BLaER1 (cell line): ENCODE results near the gene NINJ1.
"Not testable (repeated sequence)": the region's sequence is repeated elsewhere in the genome, so short reads cannot be mapped to it uniquely, and the experiment has no call there.

Experiments
- H3K27ac ChIP-seq: shearing (Covaris generic); formaldehyde crosslinking; 2 replicates; pipeline ENCODE4 v1.8.1; 2022
- H3K27me3 ChIP-seq: shearing (Covaris generic); formaldehyde crosslinking; 2 replicates; pipeline ENCODE4 v1.8.1; 2022
- H3K36me3 ChIP-seq: shearing (Covaris generic); formaldehyde crosslinking; 2 replicates; pipeline ENCODE4 v1.8.1; 2022
- H3K4me1 ChIP-seq: shearing (Covaris generic); formaldehyde crosslinking; 2 replicates; pipeline ENCODE4 v1.8.1; 2022
- H3K4me2 ChIP-seq: shearing (Covaris generic); formaldehyde crosslinking; 2 replicates; pipeline ENCODE4 v1.8.1; 2022
- H3K4me3 ChIP-seq: shearing (Covaris generic); formaldehyde crosslinking; 2 replicates; pipeline ENCODE4 v1.8.1; 2022
- H3K9ac ChIP-seq: shearing (Covaris generic); formaldehyde crosslinking; 2 replicates; pipeline ENCODE4 v1.8.1; 2022
- H3K9me3 ChIP-seq: shearing (Covaris generic); formaldehyde crosslinking; 2 replicates; pipeline ENCODE4 v1.8.1; 2022
- H4K20me1 ChIP-seq: shearing (Covaris generic); formaldehyde crosslinking; 2 replicates; pipeline ENCODE4 v1.8.1; 2022
- Cebpa-rat ChIP-seq: shearing (Covaris generic); IDR thresholded peaks from 2 replicates; pipeline ENCODE4 v1.8.1; 2022

Gene NINJ1

GRCh38 chr9:93108291-93109041 is 25.6 kb downstream of the NINJ1 start:
- H3K9ac ChIP-seq: no peak overlapping the region
- no peak for TF ChIP-seq Cebpa-rat
- H4K20me1 ChIP-seq: peaks cover 37% of the 10 kb centered on the region
- H3K4me3 ChIP-seq: no peak overlapping the region
- peak overlapping the region; percentile 92 for H3K4me2 ChIP-seq
- H3K4me1 ChIP-seq: peaks cover 74% of the 10 kb centered on the region
- peaks cover 16% of the 10 kb centered on the region for H3K9me3 ChIP-seq
- peak overlapping the region; percentile 12; the same call in 1 of the 2 replicates for H3K27ac ChIP-seq
- H3K36me3 ChIP-seq: peaks cover 28% of the 10 kb centered on the region
- no peaks in the 10 kb centered on the region for H3K27me3 ChIP-seq

GRCh38 chr9:93107825-93108161 is 26.3 kb downstream of the NINJ1 start:
- Histone ChIP-seq H4K20me1 (peaks cover 37% of the 10 kb centered on the region), H3K4me1 (peaks cover 68% of the 10 kb centered on the region), H3K9ac (no peak overlapping the region), H3K9me3 (peaks cover 23% of the 10 kb centered on the region), H3K36me3 (peaks cover 23% of the 10 kb centered on the region), H3K4me3 (no peak overlapping the region), H3K27ac (0 out of 2 replicates have a peak overlapping the region, but pooled peaks have one; percentile 43), H3K4me2 (peak overlapping the region; percentile 46), H3K27me3 (no peaks in the 10 kb centered on the region)
- TF ChIP-seq Cebpa-rat: no peak

GRCh38 chr9:93107151-93107824 is 26.8 kb downstream of the NINJ1 start:
- H3K9ac ChIP-seq: no peak overlapping the region; the same call in 1 of the 2 replicates
- peak overlapping the region; percentile 46 for H3K4me2 ChIP-seq
- H3K9me3 ChIP-seq: peaks cover 23% of the 10 kb centered on the region
- no peak for TF ChIP-seq Cebpa-rat
- H3K27ac ChIP-seq: peak overlapping the region; percentile 43
- no peak overlapping the region for H3K4me3 ChIP-seq
- H3K4me1 ChIP-seq: peaks cover 63% of the 10 kb centered on the region
- peaks cover 37% of the 10 kb centered on the region for H4K20me1 ChIP-seq
- peaks cover 21% of the 10 kb centered on the region for H3K36me3 ChIP-seq
- H3K27me3 ChIP-seq: no peaks in the 10 kb centered on the region

- peaks cover 29% of the 10 kb centered on the region for H4K20me1 ChIP-seq
- H3K4me2 ChIP-seq: no peak overlapping the region
- H3K9ac ChIP-seq: no peak overlapping the region
- no peak for TF ChIP-seq Cebpa-rat
- H3K27me3 ChIP-seq: no peaks in the 10 kb centered on the region
- no peak overlapping the region for H3K27ac ChIP-seq
- peaks cover 36% of the 10 kb centered on the region for H3K36me3 ChIP-seq
- H3K4me1 ChIP-seq: peaks cover 46% of the 10 kb centered on the region
- H3K4me3 ChIP-seq: no peak overlapping the region
- H3K9me3 ChIP-seq: peaks cover 37% of the 10 kb centered on the region
These were observed 28.4 kb downstream of the NINJ1 start for GRCh38 chr9:93105620-93106019.

DNA sequence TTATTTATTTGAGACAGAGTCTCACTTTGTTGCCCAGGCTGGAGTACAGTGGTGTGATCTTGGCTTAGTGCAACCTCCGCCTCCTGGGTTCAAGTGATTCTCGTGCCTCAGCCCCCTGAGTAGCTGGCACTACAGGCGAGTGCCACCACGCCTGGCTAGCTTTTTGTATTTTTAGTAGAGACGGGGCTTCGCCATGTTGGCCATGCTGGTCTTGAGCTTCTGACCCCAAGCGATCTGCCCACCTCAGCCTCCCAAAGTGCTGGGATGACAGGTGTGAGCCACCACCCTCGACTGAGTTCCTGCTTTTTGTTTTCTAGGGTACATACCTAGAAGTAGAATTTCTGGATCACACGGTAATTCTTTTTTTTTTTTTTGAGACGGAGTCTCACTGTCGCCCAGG is 33.0 kb downstream of the NINJ1 start:
- H3K4me2 ChIP-seq, H3K4me3 ChIP-seq: not testable (repeated sequence)

GRCh38 chr9:93100276-93100636 is 33.8 kb downstream of the NINJ1 start:
- Histone ChIP-seq H4K20me1 (peaks cover 34% of the 10 kb centered on the region), H3K4me3 (no peak overlapping the region), H3K36me3 (peaks cover 40% of the 10 kb centered on the region), H3K9ac (no peak overlapping the region), H3K9me3 (peaks cover 36% of the 10 kb centered on the region), H3K4me1 (peaks cover 36% of the 10 kb centered on the region), H3K27me3 (no peaks in the 10 kb centered on the region), H3K27ac (no peak overlapping the region), H3K4me2 (peak overlapping the region; percentile 100; the same call in 1 of the 2 replicates)
- TF ChIP-seq Cebpa-rat: no peak

More for the DNA sequence above, 33.0 kb downstream of the NINJ1 start:
- H4K20me1 ChIP-seq: peaks cover 34% of the 10 kb centered on the region
- not testable (repeated sequence) for H3K27ac ChIP-seq, H3K27me3 ChIP-seq, H3K9ac ChIP-seq
- peaks cover 36% of the 10 kb centered on the region for H3K4me1 ChIP-seq
- H3K36me3 ChIP-seq: peaks cover 41% of the 10 kb centered on the region
- peaks cover 37% of the 10 kb centered on the region for H3K9me3 ChIP-seq

DNA sequence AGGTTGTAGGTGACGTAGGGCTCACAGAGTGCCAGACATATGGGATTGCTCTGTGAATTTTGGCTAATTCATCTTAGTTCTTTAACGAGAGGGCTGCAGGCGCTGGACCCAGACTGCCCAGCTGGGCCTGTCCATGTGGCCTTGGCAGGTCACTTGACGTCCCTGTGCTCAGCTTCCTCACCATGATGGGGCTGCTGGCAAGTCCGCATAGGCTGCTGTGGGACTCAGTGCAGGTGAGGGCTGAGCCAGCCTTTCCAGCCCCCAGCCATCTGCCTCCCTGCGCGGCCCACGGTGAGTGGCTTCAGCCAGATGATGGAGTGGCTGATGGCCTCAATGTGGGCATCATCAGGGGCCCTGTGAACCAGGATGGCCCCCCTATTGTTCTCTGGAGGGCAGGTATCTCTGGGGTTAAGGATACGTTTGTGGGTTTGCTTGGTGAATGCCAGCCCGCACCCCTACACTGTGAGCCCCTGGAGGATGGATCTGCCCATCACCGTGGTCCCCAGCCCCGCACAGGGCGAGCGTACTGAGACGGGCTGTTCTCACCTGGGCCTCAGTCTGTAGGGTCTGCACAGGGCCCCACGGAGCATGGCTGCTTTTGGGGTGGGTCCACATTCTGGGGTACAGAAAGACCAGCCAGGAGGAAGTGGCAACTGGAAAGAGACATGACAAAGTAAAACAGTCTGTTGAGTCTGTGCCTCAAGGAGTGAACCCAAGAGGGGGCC is 34.3 kb downstream of the NINJ1 start:
- Histone ChIP-seq H3K27ac (peak overlapping the region; percentile 87), H4K20me1 (peaks cover 34% of the 10 kb centered on the region), H3K9ac (no peak overlapping the region), H3K4me2 (peak overlapping the region; percentile 100), H3K27me3 (no peaks in the 10 kb centered on the region), H3K36me3 (peaks cover 36% of the 10 kb centered on the region), H3K4me1 (peaks cover 42% of the 10 kb centered on the region), H3K9me3 (peaks cover 31% of the 10 kb centered on the region), H3K4me3 (0 out of 2 replicates have a peak overlapping the region, but pooled peaks have one; percentile 100)
- TF ChIP-seq Cebpa-rat: no peak

- peaks cover 27% of the 10 kb centered on the region for H3K36me3 ChIP-seq
- H3K27me3 ChIP-seq: no peaks in the 10 kb centered on the region
- H3K9me3 ChIP-seq: peaks cover 20% of the 10 kb centered on the region
- TF ChIP-seq Cebpa-rat: no peak
- H3K4me1 ChIP-seq: peaks cover 55% of the 10 kb centered on the region
- peak overlapping the region; percentile 87 for H3K27ac ChIP-seq
- H3K4me2 ChIP-seq: peak overlapping the region; percentile 100
- peak overlapping the region; percentile 82 for H3K9ac ChIP-seq
- peak overlapping the region; percentile 100 for H3K4me3 ChIP-seq
- peaks cover 34% of the 10 kb centered on the region for H4K20me1 ChIP-seq
These were observed 35.7 kb downstream of the NINJ1 start for GRCh38 chr9:93098236-93098946.

- no peak for TF ChIP-seq Cebpa-rat
- Histone ChIP-seq H4K20me1 (peaks cover 34% of the 10 kb centered on the region), H3K4me1 (peaks cover 62% of the 10 kb centered on the region), H3K27me3 (no peaks in the 10 kb centered on the region), H3K36me3 (peaks cover 26% of the 10 kb centered on the region), H3K9ac (peak overlapping the region; percentile 82), H3K4me2 (peak overlapping the region; percentile 100), H3K9me3 (peaks cover 14% of the 10 kb centered on the region), H3K4me3 (peak overlapping the region; percentile 100), H3K27ac (peak overlapping the region; percentile 87)
These were observed 36.4 kb downstream of the NINJ1 start for GRCh38 chr9:93097511-93098201.
